H1 (cell line): Measurements from ENCODE around the gene DCUN1D3. TPM values are rescaled to one million over a fixed set of nuclear protein-coding genes. Genes with fewer than 3 reads are reported as not detected.

Experiments
- CTCF ChIA-PET: fragments of 300-600 bp; sonication (Branson Sonifier 250); formaldehyde crosslinking; loops from one replicate; lab custom pipeline; 2021; ENCODE audit not compliant: partially characterized antibody; lab: Charles Lee
- POLR2A ChIA-PET: fragments of 300-600 bp; sonication (Branson Sonifier 250); formaldehyde crosslinking; loops from one replicate; lab custom pipeline; 2021; ENCODE audit warnings: inconsistent platforms; ENCODE audit not compliant: partially characterized antibody; lab: Charles Lee
- DNase-seq, 2 experiments: peaks; one replicate each; pipeline versions ENCODE4 v3.0.0 to v3.0.0-alpha.2; 2010 to 2022; ENCODE audit warnings: low spot score in 2 of 2, low read depth in 1 of 2, mixed read lengths in 1 of 2
- FAIRE-seq: peaks from 2 replicates; lab custom pipeline; 2011; peaks lifted over from hg19 to GRCh38; lab: Jason Lieb, UNC
- H2AFZ ChIP-seq: 2 replicates; pipeline ENCODE4 v1.8.1; 2012; ENCODE audit warnings: low read length, inconsistent platforms
- H2AK5ac ChIP-seq: 2 replicates; pipeline ENCODE4 v1.6.1; 2013; ENCODE audit warnings: low read depth, low read length
- H2BK120ac ChIP-seq: replicated peaks from 2 replicates; pipeline ENCODE3; 2013; ENCODE audit warnings: low read depth, low read length, inconsistent platforms
- H2BK12ac ChIP-seq: 2 replicates; pipeline ENCODE4 v1.6.1; 2013; ENCODE audit warnings: low read depth, low read length
- H2BK15ac ChIP-seq: 2 replicates; pipeline ENCODE4 v1.6.1; 2013; ENCODE audit warnings: low read length
- H2BK20ac ChIP-seq: 2 replicates; pipeline ENCODE4 v1.6.1; 2013; ENCODE audit warnings: low read length
- H2BK5ac ChIP-seq: 2 replicates; pipeline ENCODE4 v1.6.1; 2013; ENCODE audit warnings: low read depth, low read length
- H3K14ac ChIP-seq: 2 replicates; pipeline ENCODE4 v1.6.1; 2013; ENCODE audit warnings: inconsistent platforms; ENCODE audit not compliant: insufficient read length
- H3K18ac ChIP-seq: 2 replicates; pipeline ENCODE4 v1.6.1; 2013; ENCODE audit warnings: low read length; ENCODE audit errors: extremely low read depth
- H3K23ac ChIP-seq: 2 replicates; pipeline ENCODE4 v1.6.1; 2013; ENCODE audit warnings: inconsistent platforms; ENCODE audit not compliant: insufficient read length
- H3K23me2 ChIP-seq: 2 replicates; pipeline ENCODE4 v1.6.1; 2013; ENCODE audit warnings: low read depth, low read length
- H3K27ac ChIP-seq: 2 replicates; pipeline ENCODE4 v1.6.1; 2011; ENCODE audit warnings: low read depth, low read length, inconsistent platforms
- H3K27me3 ChIP-seq, 4 experiments: replicated peaks in 1 of 4; 1 replicate in 1 of 4; 2 replicates in 3 of 4; pipeline versions ENCODE4 v1.6.1 to v1.8.1; 2011 to 2013; ENCODE audit warnings: low read length in 3 of 4, mild to moderate bottlenecking in 3 of 4, inconsistent platforms in 2 of 4, mixed read lengths in 2 of 4, moderate library complexity in 1 of 4; ENCODE audit not compliant: control insufficient read depth in 3 of 4, insufficient read depth in 3 of 4; ENCODE audit errors: extremely low read depth in 1 of 4
- H3K36me3 ChIP-seq, 4 experiments: 2 replicates each; pipeline versions ENCODE4 v1.6.1 to v1.8.1; 2011 to 2013; ENCODE audit warnings: mild to moderate bottlenecking in 4 of 4, low read length in 3 of 4, moderate library complexity in 2 of 4, control low read depth in 1 of 4, inconsistent platforms in 1 of 4; ENCODE audit not compliant: insufficient read depth in 4 of 4, control insufficient read depth in 2 of 4
- H3K4ac ChIP-seq: replicated peaks from 2 replicates; pipeline ENCODE3; 2013; ENCODE audit warnings: low read length, low read depth, mixed read lengths, inconsistent platforms; ENCODE audit not compliant: insufficient read length
- H3K4me1 ChIP-seq, 4 experiments: replicated peaks in 1 of 4; 1 replicate in 1 of 4; 2 replicates in 3 of 4; pipeline versions ENCODE4 v1.6.1 to v1.8.1; 2011 to 2013; ENCODE audit warnings: low read length in 3 of 4, inconsistent platforms in 2 of 4, mixed read lengths in 1 of 4; ENCODE audit not compliant: insufficient read depth in 4 of 4, control insufficient read depth in 3 of 4
- H3K4me2 ChIP-seq, 2 experiments: 2 replicates each; pipeline versions ENCODE4 v1.6.1 to v1.8.1; 2011 to 2013; ENCODE audit warnings: low read depth in 2 of 2, low read length in 2 of 2, control low read depth in 1 of 2, inconsistent platforms in 1 of 2, mild to moderate bottlenecking in 1 of 2; ENCODE audit not compliant: insufficient read depth in 1 of 2
- H3K4me3 ChIP-seq, 4 experiments: fragments of 200-600, 300-600 bp in 1 of 4; sonication (generic), shearing (Covaris generic), sonication (Bioruptor Twin) in 1 of 4; 2 replicates each; pipeline versions ENCODE4 v1.5.1 to v1.8.1; 2011 to 2016; ENCODE audit warnings: low read length in 4 of 4, low read depth in 3 of 4, control low read depth in 2 of 4, inconsistent platforms in 2 of 4, mild to moderate bottlenecking in 2 of 4, mixed read lengths in 1 of 4, moderate library complexity in 1 of 4; ENCODE audit not compliant: insufficient read depth in 2 of 4; ENCODE audit errors: extremely low read depth in 1 of 4
- H3K56ac ChIP-seq: replicated peaks from 2 replicates; pipeline ENCODE3; 2013; ENCODE audit warnings: low read depth, mild to moderate bottlenecking, mixed read lengths, low read length, inconsistent platforms; ENCODE audit not compliant: insufficient read length
- H3K79me1 ChIP-seq: 2 replicates; pipeline ENCODE4 v1.6.1; 2013; ENCODE audit warnings: low read depth, low read length, control low read depth
- H3K79me2 ChIP-seq, 2 experiments: 2 replicates each; pipeline versions ENCODE4 v1.6.1 to v1.8.1; 2012 to 2013; ENCODE audit warnings: low read length in 2 of 2, mild to moderate bottlenecking in 2 of 2, inconsistent platforms in 1 of 2; ENCODE audit not compliant: insufficient read depth in 2 of 2, control insufficient read depth in 1 of 2
- H3K9ac ChIP-seq, 4 experiments: replicated peaks in 1 of 4; 1 replicate in 1 of 4; 2 replicates in 3 of 4; pipeline versions ENCODE4 v1.6.1 to v1.8.1; 2011 to 2013; ENCODE audit warnings: low read depth in 3 of 4, low read length in 3 of 4, control low read depth in 2 of 4, mild to moderate bottlenecking in 2 of 4, moderate library complexity in 2 of 4, inconsistent platforms in 1 of 4; ENCODE audit errors: extremely low read depth in 1 of 4
- H3K9me3 ChIP-seq, 2 experiments: 2 replicates each; pipeline versions ENCODE4 v1.6.1 to v1.8.1; 2012 to 2013; ENCODE audit warnings: mild to moderate bottlenecking in 2 of 2, moderate library complexity in 2 of 2, control low read depth in 1 of 2, inconsistent platforms in 1 of 2, low read depth in 1 of 2, low read length in 1 of 2, mixed read lengths in 1 of 2; ENCODE audit not compliant: insufficient read depth in 2 of 2
- H4K20me1 ChIP-seq, 2 experiments: replicated peaks in 1 of 2; 2 replicates each; pipeline versions ENCODE3 to v1.8.1; 2011 to 2013; ENCODE audit warnings: inconsistent platforms in 2 of 2, low read length in 2 of 2, mild to moderate bottlenecking in 1 of 2; ENCODE audit not compliant: insufficient read depth in 2 of 2, control insufficient read depth in 1 of 2
- H4K5ac ChIP-seq: 2 replicates; pipeline ENCODE4 v1.6.1; 2013; ENCODE audit warnings: low read length, low read depth, mixed read lengths, inconsistent platforms; ENCODE audit not compliant: insufficient read length
- H4K8ac ChIP-seq: 2 replicates; pipeline ENCODE4 v1.8.0; 2013; ENCODE audit warnings: mild to moderate bottlenecking, moderate library complexity, low read length, inconsistent platforms; ENCODE audit not compliant: insufficient read depth; ENCODE audit errors: extremely low read depth
- H4K91ac ChIP-seq: replicated peaks from 2 replicates; pipeline ENCODE3; 2013; ENCODE audit warnings: low read length, mixed read lengths, inconsistent platforms; ENCODE audit not compliant: insufficient read length
- BACH1 ChIP-seq: IDR thresholded peaks from 2 replicates; pipeline ENCODE4 v1.6.1; 2012; ENCODE audit warnings: low read length, improper control_type of control experiment
- CBX8 ChIP-seq: fragments of 300-800, 300-1000 bp; sonication (generic); IDR thresholded peaks from 2 replicates; pipeline ENCODE4 v1.7.1; 2016; ENCODE audit warnings: low read depth, low read length, borderline replicate concordance
- CEBPB ChIP-seq: IDR thresholded peaks from 2 replicates; pipeline ENCODE4 v1.6.1; 2012; ENCODE audit warnings: low read depth, low read length
- CHD1 ChIP-seq: IDR thresholded peaks from 2 replicates; pipeline ENCODE4 v1.6.1; 2012; ENCODE audit warnings: low read depth, low read length, improper control_type of control experiment
- EP300 ChIP-seq, 2 experiments: IDR thresholded peaks; 1 replicate in 1 of 2; 2 replicates in 1 of 2; pipeline ENCODE4 v1.6.1; 2011 to 2012; ENCODE audit warnings: low read depth in 2 of 2, low read length in 2 of 2, mild to moderate bottlenecking in 2 of 2, borderline replicate concordance in 1 of 2, inconsistent platforms in 1 of 2, moderate library complexity in 1 of 2
- KDM1A ChIP-seq: fragments of 200-600, 300-600 bp; sonication (generic); IDR thresholded peaks from 2 replicates; pipeline ENCODE4 v1.7.1; 2016; ENCODE audit warnings: mild to moderate bottlenecking, low read length, borderline replicate concordance
- KDM5A ChIP-seq: fragments of 200-600 bp; IDR thresholded peaks from 2 replicates; pipeline ENCODE4 v1.7.1; 2012; ENCODE audit warnings: mild to moderate bottlenecking, low read length, inconsistent platforms, mixed read lengths
- NRF1 ChIP-seq: IDR thresholded peaks from 2 replicates; pipeline ENCODE4 v1.6.1; 2011; ENCODE audit warnings: mild to moderate bottlenecking, low read depth, low read length, improper control_type of control experiment
- RBBP5 ChIP-seq: IDR thresholded peaks from 2 replicates; pipeline ENCODE4 v1.7.1; 2012; ENCODE audit warnings: low read depth, mild to moderate bottlenecking, inconsistent platforms, low read length, moderate library complexity, borderline replicate concordance
- SIRT6 ChIP-seq: IDR thresholded peaks from one replicate; pipeline ENCODE4 v1.7.1; 2012; ENCODE audit warnings: low read length, inconsistent platforms
- SP1 ChIP-seq: IDR thresholded peaks from 2 replicates; pipeline ENCODE4 v1.6.1; 2011; ENCODE audit warnings: low read depth, low read length
- SP2 ChIP-seq: IDR thresholded peaks from 2 replicates; pipeline ENCODE4 v1.6.1; 2012; ENCODE audit warnings: mild to moderate bottlenecking, low read length, inconsistent platforms
- TEAD4 ChIP-seq: IDR thresholded peaks from 2 replicates; pipeline ENCODE4 v1.6.1; 2012; ENCODE audit warnings: low read depth, low read length, inconsistent platforms, mixed read lengths
- USF2 ChIP-seq: IDR thresholded peaks from 2 replicates; pipeline ENCODE4 v1.6.1; 2011; ENCODE audit warnings: low read length, improper control_type of control experiment
- WGBS, 2 experiments: shearing (Covaris generic) in 1 of 2; methylation state at CpG; one replicate each; pipeline versions ENCODE4 v1.1.6 to v1.1.7; 2013 to 2015; ENCODE audit warnings: low lambda C conversion rate in 2 of 2, mixed read lengths in 2 of 2, inconsistent platforms in 1 of 2, low coverage in 1 of 2, missing lambda C conversion rate in 1 of 2; ENCODE audit not compliant: insufficient replicate concordance in 2 of 2, insufficient coverage in 1 of 2, insufficient read length in 1 of 2; ENCODE audit errors: extremely low coverage in 1 of 2, missing lambda C conversion rate in 1 of 2; 5-methylcytosine and 5-hydroxymethylcytosine counted together
- polyA plus RNA-seq, 7 experiments: library from polyadenylated mRNA; depleted of rRNA in 3 of 7; stranded (reverse) in 5 of 7; unstranded in 2 of 7; fragments of >200 nt in 5 of 7; fragments of 200-250 nt in 2 of 7; gene quantifications; 1 replicate in 5 of 7; 2 replicates in 1 of 7; 4 replicates in 1 of 7; pipeline versions ENCODE4 v1.2.1 to v1.2.3, GENCODE V29; 2011 to 2013; ENCODE audit warnings: missing spikeins in 2 of 7, mixed read lengths in 2 of 7
- total RNA-seq: library from RNA; stranded (reverse); fragmentation: NEBNext Ultra II Directional; extraction: Animal tissue kit (Norgen Biotek cat#: 25700); gene quantifications from 2 replicates; pipeline ENCODE4 v1.2.1, GENCODE V29; 2021

Gene DCUN1D3
- total and polyA plus RNA-seq, 2 of the 8 experiments (the other 6 are each of a cell fraction or from before 2014, with no cell fraction given): 3.5 to 18.2 TPM

GRCh38 chr16:20920091-20920490, 19.9 kb upstream of the DCUN1D3 start:
- CTCF ChIA-PET: interaction anchor here (0.8 to 1.4 kb wide), 3 partner anchors 11 to 69 kb away, joined by 3 to 5 read pairs (median 5); no protein-coding TSS in a partner anchor
- H4K20me1 ChIP-seq: no peaks in the 10 kb centered on the region
- no peaks in the 10 kb centered on the region for H3K79me1 ChIP-seq
- no peak for TF ChIP-seq SP1
- no peak for TF ChIP-seq SIRT6
- no peak for TF ChIP-seq TEAD4
- no peak for TF ChIP-seq NRF1
- no peak for TF ChIP-seq KDM1A
- no peak for TF ChIP-seq CBX8
- no peak for TF ChIP-seq KDM5A
- TF ChIP-seq BACH1: no peak
- TF ChIP-seq SP2: no peak
- TF ChIP-seq CHD1: no peak
- TF ChIP-seq CEBPB: no peak
- TF ChIP-seq USF2: no peak
- TF ChIP-seq RBBP5: no peak
- no peak for TF ChIP-seq EP300 (IDR thresholded peaks at IDR 0.05; ENCODE audit: borderline replicate concordance in 1 of 2, low read depth in 2 of 2, low read length in 2 of 2)

More at GRCh38 chr16:20920091-20920490, 19.9 kb upstream of the DCUN1D3 start:
- Histone ChIP-seq H3K56ac (no peak overlapping the region), H3K36me3 (peaks cover 0 to 4% (median 2%) of the 10 kb centered on the region in 4 experiments; a peak in 2 of 8 replicates), H2BK12ac (no peak overlapping the region), H2AK5ac (no peak overlapping the region), H2AFZ (no peak overlapping the region), H2BK20ac (no peak overlapping the region), H3K79me2 (no peaks in the 10 kb centered on the region), H3K4ac (no peak overlapping the region), H3K4me1 (no peaks in the 10 kb centered on the region; a peak in 1 of 7 replicates), H3K27me3 (no peaks in the 10 kb centered on the region), H4K8ac (no peak overlapping the region), H3K18ac (no peak overlapping the region), H3K9me3 (no peaks in the 10 kb centered on the region), H2BK5ac (no peak overlapping the region), H2BK120ac (no peak overlapping the region), H3K27ac (no peak overlapping the region), H3K14ac (no peak overlapping the region), H3K23me2 (no peaks in the 10 kb centered on the region; the same call in 1 of the 2 replicates), H3K4me3 (no peak overlapping the region), H2BK15ac (no peak overlapping the region), H4K5ac (no peak overlapping the region), H3K4me2 (no peak overlapping the region), H3K23ac (no peak overlapping the region), H4K91ac (no peak overlapping the region), H3K9ac (no peak overlapping the region)
- DNase-seq: no peak
- FAIRE-seq: no peak
- POLR2A ChIA-PET: interaction anchor here (1.8 kb wide), 1 partner anchor 19 kb away, joined by 8 read pairs; the partner anchor contains the start of genes DCUN1D3 and LYRM1
- 84% methylated on average over 5 of the region's 5 CpGs; no CpG with 5 or more reads in 1 of the 2 experiments for WGBS, 2 experiments
